ENCODE results near the gene VPS37C. TPM values are rescaled to one million over a fixed set of nuclear protein-coding genes. Genes with fewer than 3 reads are reported as not detected.

Gene VPS37C
- total and polyA plus RNA-seq, 2 of the 13 experiments (the other 11 are each of a cell fraction or from before 2014, with no cell fraction given) = 7.5 to 8.8 TPM

DNA sequence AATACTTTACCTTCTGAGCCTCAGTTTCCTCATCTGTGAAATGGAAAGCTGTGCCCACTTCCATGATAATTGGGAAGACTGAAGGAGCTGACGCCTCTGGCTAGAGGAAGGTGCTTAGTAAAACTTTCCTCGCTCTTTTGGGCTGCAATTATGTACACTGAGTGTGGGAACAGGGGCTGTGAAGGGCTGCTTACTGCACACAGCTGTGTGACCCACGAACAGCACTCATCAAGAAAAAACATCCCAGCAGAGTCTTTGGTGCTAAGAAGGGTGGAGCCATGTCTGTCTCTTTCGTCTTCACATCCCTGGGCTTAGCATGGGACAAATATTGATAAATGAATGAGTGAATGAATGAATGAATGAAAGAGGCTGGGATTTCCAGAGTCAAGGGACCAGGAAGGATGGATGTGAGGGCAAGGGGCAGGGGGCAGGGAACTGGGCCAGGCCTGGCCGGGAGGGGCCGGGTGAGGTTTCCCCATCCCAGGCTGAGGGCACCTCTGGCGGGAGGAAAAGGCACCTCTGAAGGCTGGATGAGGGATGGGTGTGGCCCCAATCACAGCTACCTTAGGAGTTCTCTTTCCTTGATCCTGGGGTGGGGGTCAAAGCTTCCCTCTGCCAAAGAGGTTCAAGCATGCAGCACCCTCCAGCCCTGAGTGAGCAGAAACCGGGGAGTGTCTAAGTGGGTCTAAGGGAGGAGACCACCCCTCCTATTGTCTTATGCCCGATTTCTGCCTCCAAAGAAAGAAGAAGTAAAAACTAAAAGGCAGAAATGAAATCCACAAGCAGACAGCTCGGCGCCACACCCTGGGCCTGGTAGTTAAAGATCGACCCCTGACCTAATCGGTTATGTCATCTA lies 68.1 kb downstream of the VPS37C start:
- in situ Hi-C loops (cut with HindIII; ENCODE audit: extremely low pct_ligation_motif_present, low pct_unique_long_range_greater_than_20kb) = no loop called here
- WGBS (ENCODE audit: low lambda C conversion rate) = 41% methylated on average over 13 of the region's 13 CpGs
- no peaks in the 10 kb centered on the region for H3K79me2 ChIP-seq (ENCODE audit: insufficient read depth, low read length)
- TF ChIP-seq GTF2F1 (IDR thresholded peaks at IDR 0.05; ENCODE audit: low read length) = no peak
- TF ChIP-seq BRD4 (CRISPR knock-in tag; IDR thresholded peaks at IDR 0.05) = no peak
- TF ChIP-seq, protein P1, sequence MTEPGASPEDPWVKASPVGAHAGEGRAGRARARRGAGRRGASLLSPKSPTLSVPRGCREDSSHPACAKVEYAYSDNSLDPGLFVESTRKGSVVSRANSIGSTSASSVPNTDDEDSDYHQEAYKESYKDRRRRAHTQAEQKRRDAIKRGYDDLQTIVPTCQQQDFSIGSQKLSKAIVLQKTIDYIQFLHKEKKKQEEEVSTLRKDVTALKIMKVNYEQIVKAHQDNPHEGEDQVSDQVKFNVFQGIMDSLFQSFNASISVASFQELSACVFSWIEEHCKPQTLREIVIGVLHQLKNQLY (CRISPR knock-in tag; IDR thresholded peaks at IDR 0.05) = no peak
- TF ChIP-seq XRCC5 (optimal IDR thresholded peaks at IDR 0.05; ENCODE audit: low read length) = no peak
- no peak for TF ChIP-seq ETV6 (CRISPR knock-in tag; conservative IDR thresholded peaks at IDR 0.05)
- no peak for TF ChIP-seq NPAS2 (CRISPR knock-in tag; IDR thresholded peaks at IDR 0.05; ENCODE audit: borderline replicate concordance)
- no peak for TF ChIP-seq IRF2 (CRISPR knock-in tag; IDR thresholded peaks at IDR 0.05)
- TF ChIP-seq FOXM1 (CRISPR knock-in tag; IDR thresholded peaks at IDR 0.05) = no peak
- TF ChIP-seq, protein P2, sequence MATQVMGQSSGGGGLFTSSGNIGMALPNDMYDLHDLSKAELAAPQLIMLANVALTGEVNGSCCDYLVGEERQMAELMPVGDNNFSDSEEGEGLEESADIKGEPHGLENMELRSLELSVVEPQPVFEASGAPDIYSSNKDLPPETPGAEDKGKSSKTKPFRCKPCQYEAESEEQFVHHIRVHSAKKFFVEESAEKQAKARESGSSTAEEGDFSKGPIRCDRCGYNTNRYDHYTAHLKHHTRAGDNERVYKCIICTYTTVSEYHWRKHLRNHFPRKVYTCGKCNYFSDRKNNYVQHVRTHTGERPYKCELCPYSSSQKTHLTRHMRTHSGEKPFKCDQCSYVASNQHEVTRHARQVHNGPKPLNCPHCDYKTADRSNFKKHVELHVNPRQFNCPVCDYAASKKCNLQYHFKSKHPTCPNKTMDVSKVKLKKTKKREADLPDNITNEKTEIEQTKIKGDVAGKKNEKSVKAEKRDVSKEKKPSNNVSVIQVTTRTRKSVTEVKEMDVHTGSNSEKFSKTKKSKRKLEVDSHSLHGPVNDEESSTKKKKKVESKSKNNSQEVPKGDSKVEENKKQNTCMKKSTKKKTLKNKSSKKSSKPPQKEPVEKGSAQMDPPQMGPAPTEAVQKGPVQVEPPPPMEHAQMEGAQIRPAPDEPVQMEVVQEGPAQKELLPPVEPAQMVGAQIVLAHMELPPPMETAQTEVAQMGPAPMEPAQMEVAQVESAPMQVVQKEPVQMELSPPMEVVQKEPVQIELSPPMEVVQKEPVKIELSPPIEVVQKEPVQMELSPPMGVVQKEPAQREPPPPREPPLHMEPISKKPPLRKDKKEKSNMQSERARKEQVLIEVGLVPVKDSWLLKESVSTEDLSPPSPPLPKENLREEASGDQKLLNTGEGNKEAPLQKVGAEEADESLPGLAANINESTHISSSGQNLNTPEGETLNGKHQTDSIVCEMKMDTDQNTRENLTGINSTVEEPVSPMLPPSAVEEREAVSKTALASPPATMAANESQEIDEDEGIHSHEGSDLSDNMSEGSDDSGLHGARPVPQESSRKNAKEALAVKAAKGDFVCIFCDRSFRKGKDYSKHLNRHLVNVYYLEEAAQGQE (IDR thresholded peaks at IDR 0.05; ENCODE audit: borderline replicate concordance in 1 of 2, low read depth in 1 of 2, low read length in 2 of 2) = no peak
- TF ChIP-seq ZNF430 (CRISPR knock-in tag; IDR thresholded peaks at IDR 0.05) = no peak
- TF ChIP-seq, protein P3, sequence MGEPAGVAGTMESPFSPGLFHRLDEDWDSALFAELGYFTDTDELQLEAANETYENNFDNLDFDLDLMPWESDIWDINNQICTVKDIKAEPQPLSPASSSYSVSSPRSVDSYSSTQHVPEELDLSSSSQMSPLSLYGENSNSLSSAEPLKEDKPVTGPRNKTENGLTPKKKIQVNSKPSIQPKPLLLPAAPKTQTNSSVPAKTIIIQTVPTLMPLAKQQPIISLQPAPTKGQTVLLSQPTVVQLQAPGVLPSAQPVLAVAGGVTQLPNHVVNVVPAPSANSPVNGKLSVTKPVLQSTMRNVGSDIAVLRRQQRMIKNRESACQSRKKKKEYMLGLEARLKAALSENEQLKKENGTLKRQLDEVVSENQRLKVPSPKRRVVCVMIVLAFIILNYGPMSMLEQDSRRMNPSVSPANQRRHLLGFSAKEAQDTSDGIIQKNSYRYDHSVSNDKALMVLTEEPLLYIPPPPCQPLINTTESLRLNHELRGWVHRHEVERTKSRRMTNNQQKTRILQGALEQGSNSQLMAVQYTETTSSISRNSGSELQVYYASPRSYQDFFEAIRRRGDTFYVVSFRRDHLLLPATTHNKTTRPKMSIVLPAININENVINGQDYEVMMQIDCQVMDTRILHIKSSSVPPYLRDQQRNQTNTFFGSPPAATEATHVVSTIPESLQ (CRISPR knock-in tag; conservative IDR thresholded peaks at IDR 0.05) = no peak
- no peak for TF ChIP-seq MTA3 (CRISPR knock-in tag; IDR thresholded peaks at IDR 0.05)
- TF ChIP-seq, protein P4, sequence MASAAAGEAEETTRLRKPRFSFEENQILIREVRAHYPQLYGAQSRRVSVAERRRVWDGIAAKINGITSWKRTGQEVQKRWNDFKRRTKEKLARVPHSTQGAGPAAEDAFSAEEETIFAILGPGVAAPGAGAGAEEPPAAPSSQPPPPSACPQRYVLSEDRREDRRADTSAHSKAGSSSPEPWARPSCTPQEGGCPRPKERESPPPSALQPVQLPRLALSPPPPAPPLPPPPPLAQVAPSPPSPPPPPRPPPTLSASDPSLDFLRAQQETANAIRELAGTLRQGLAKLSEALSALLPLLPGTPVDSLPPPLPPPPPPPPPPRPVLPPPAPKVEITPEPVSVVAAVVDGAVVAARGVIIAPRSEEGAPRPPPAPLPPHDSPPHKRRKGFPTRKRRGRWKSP (CRISPR knock-in tag; IDR thresholded peaks at IDR 0.05) = no peak
- TF ChIP-seq ZKSCAN1 (IDR thresholded peaks at IDR 0.05; ENCODE audit: low read length) = no peak
- no peak for TF ChIP-seq RNF2 (conservative IDR thresholded peaks at IDR 0.05; ENCODE audit: low read depth)
- TF ChIP-seq, protein P5, sequence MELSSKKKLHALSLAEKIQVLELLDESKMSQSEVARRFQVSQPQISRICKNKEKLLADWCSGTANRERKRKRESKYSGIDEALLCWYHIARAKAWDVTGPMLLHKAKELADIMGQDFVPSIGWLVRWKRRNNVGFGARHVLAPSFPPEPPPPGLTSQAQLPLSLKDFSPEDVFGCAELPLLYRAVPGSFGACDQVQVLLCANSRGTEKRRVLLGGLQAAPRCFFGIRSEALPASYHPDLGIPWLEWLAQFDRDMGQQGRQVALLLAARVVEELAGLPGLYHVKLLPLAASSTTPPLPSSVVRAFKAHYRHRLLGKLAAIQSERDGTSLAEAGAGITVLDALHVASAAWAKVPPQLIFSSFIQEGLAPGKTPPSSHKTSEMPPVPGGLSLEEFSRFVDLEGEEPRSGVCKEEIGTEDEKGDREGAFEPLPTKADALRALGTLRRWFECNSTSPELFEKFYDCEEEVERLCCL (CRISPR knock-in tag; IDR thresholded peaks at IDR 0.05; ENCODE audit: borderline replicate concordance) = no peak

More for the DNA sequence above, 68.1 kb downstream of the VPS37C start:
- BruUV-seq (replicated peaks) = no TSS peak
- Histone ChIP-seq H3K9me3 (ENCODE audit: low read length) (no peaks in the 10 kb centered on the region), H3K9ac (ENCODE audit: insufficient read depth, low read depth, low read length) (no peak overlapping the region), H4K20me1 (ENCODE audit: insufficient read depth, low read length) (no peaks in the 10 kb centered on the region), H3K4me3 (replicated peaks in 1 of 3; ENCODE audit: insufficient read depth in 1 of 3, low read depth in 2 of 3, low read length in 3 of 3) (no peak overlapping the region), H3K4me1 (ENCODE audit: insufficient read depth, low read length) (no peaks in the 10 kb centered on the region), H3K4me2 (ENCODE audit: low read depth, low read length) (no peak overlapping the region), H2AFZ (ENCODE audit: low read length) (no peak overlapping the region), H3K27me3 (ENCODE audit: control insufficient read depth in 1 of 2, insufficient read depth in 2 of 2, low read length in 2 of 2) (peaks cover 2 to 10% of the 10 kb centered on the region in 2 experiments; a peak in 2 of 5 replicates), H3K36me3 (replicated peaks in 1 of 2; ENCODE audit: control insufficient read depth in 1 of 2, insufficient read depth in 2 of 2, low read length in 2 of 2) (no peaks in the 10 kb centered on the region), H3K27ac (ENCODE audit: extremely low read length, insufficient read depth, low read length) (no peak overlapping the region)
- ChIA-PET POLR2A (no interaction called here), CTCF (ENCODE audit: low intra/inter-chr PET ratio, low total read pairs) (no interaction called here)
- ATAC-seq (no peak), DNase-seq (ENCODE audit: low spot score) (no peak), FAIRE-seq (no peak)
- intact Hi-C loops (cut with micrococcal nuclease; ENCODE audit: unreplicated experiment) = no loop called here

Data from HepG2 (cell line).